Measurements from ENCODE around the gene VIT. TPM values are rescaled to one million over a fixed set of nuclear protein-coding genes. Genes with fewer than 3 reads are reported as not detected.

Gene VIT
- total and polyA plus RNA-seq, 2 experiments from 2014 or later, result not detected

DNA sequence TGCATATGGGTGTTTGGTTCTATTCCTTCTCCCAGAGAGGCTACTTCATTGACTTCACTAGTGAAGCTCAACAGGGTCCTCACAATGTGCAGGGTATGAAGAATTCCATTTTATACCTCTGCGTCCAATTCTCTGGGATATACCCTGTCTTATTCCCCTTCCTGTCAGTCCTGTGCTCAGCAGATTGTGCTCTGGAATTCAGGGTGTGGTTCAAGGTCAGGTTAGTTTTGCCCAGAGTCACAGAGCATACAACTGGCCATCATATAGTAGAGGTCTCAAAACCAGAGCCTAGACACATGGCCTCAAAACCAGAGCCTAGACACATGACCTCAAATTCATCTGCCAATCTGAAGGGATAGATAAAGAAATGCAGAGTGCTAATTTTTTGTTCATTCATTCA, 38.8 kb upstream of the VIT start:
- Histone ChIP-seq H2AFZ (no peak overlapping the region), H3K4me3 (no peak overlapping the region), H3F3A (replicated peaks; ENCODE audit: low read depth) (no peaks in the 10 kb centered on the region), H3K9me2 (ENCODE audit: insufficient read depth) (peaks cover 15% of the 10 kb centered on the region; the same call in 1 of the 2 replicates), H3K4me1 (ENCODE audit: insufficient read depth) (no peaks in the 10 kb centered on the region), H3K27me3 (ENCODE audit: insufficient read depth) (no peaks in the 10 kb centered on the region), H3K4me2 (no peak overlapping the region), H3K79me2 (replicated peaks; ENCODE audit: insufficient read depth) (no peaks in the 10 kb centered on the region), H3K36me3 (ENCODE audit: insufficient read depth) (no peaks in the 10 kb centered on the region), H4K20me1 (replicated peaks; ENCODE audit: insufficient read depth) (no peaks in the 10 kb centered on the region), H3K27ac (ENCODE audit: low read depth) (no peak overlapping the region)
- Mint-ChIP-seq H3K4me3 (no peak overlapping the region), H3K27me3 (ENCODE audit: insufficient read depth, low read depth, poor library complexity) (no peaks in the 10 kb centered on the region), H3K4me1 (no peaks in the 10 kb centered on the region), H3K27ac (no peak overlapping the region), H3K36me3 (ENCODE audit: low read depth) (no peaks in the 10 kb centered on the region), H3K9me3 (no peaks in the 10 kb centered on the region; the same call in 1 of the 3 replicates)
- DNase-seq (ENCODE audit: low spot score) (no peak), ATAC-seq (no peak)
- TF ChIP-seq EZH2 (IDR thresholded peaks at IDR 0.05; ENCODE audit: low read depth, unreplicated experiment), result no peak
- TF ChIP-seq EZH2phosphoT487 (IDR thresholded peaks at IDR 0.05; ENCODE audit: unreplicated experiment), result no peak
- TF ChIP-seq JUNB (IDR thresholded peaks at IDR 0.05; ENCODE audit: unreplicated experiment), result no peak
- TF ChIP-seq, protein P1, sequence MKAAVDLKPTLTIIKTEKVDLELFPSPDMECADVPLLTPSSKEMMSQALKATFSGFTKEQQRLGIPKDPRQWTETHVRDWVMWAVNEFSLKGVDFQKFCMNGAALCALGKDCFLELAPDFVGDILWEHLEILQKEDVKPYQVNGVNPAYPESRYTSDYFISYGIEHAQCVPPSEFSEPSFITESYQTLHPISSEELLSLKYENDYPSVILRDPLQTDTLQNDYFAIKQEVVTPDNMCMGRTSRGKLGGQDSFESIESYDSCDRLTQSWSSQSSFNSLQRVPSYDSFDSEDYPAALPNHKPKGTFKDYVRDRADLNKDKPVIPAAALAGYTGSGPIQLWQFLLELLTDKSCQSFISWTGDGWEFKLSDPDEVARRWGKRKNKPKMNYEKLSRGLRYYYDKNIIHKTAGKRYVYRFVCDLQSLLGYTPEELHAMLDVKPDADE (IDR thresholded peaks at IDR 0.05), result no peak
- TF ChIP-seq ZNF331 (CRISPR knock-in tag; IDR thresholded peaks at IDR 0.05; ENCODE audit: low read depth), result no peak
- TF ChIP-seq, protein P2, sequence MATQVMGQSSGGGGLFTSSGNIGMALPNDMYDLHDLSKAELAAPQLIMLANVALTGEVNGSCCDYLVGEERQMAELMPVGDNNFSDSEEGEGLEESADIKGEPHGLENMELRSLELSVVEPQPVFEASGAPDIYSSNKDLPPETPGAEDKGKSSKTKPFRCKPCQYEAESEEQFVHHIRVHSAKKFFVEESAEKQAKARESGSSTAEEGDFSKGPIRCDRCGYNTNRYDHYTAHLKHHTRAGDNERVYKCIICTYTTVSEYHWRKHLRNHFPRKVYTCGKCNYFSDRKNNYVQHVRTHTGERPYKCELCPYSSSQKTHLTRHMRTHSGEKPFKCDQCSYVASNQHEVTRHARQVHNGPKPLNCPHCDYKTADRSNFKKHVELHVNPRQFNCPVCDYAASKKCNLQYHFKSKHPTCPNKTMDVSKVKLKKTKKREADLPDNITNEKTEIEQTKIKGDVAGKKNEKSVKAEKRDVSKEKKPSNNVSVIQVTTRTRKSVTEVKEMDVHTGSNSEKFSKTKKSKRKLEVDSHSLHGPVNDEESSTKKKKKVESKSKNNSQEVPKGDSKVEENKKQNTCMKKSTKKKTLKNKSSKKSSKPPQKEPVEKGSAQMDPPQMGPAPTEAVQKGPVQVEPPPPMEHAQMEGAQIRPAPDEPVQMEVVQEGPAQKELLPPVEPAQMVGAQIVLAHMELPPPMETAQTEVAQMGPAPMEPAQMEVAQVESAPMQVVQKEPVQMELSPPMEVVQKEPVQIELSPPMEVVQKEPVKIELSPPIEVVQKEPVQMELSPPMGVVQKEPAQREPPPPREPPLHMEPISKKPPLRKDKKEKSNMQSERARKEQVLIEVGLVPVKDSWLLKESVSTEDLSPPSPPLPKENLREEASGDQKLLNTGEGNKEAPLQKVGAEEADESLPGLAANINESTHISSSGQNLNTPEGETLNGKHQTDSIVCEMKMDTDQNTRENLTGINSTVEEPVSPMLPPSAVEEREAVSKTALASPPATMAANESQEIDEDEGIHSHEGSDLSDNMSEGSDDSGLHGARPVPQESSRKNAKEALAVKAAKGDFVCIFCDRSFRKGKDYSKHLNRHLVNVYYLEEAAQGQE (IDR thresholded peaks at IDR 0.05; ENCODE audit: unreplicated experiment), result no peak

DNA sequence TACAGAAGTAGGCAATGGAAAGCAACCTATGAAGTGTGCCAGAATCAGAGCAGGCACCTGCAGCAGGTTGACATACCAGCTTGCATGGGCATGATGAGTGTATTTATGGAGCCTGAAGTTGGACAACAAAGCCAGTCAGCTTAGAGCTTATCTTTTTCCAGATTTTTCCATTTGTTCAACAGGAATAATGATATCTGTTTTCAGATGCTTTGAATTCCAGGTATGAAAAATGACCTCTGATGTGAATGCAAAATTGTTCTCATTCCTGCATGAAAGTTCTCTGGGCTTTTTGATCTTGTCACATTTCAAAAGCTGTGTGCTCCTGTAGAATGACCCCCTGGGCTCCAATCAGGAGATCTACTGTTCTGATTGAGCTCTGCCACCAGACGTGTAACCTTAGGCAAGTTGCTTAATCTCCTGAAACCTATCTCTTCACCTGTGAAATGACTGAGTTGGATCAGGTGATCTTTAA, 38.2 kb upstream of the VIT start:
- H3K4me1 ChIP-seq (ENCODE audit: insufficient read depth), result no peaks in the 10 kb centered on the region
- no peaks in the 10 kb centered on the region for H3K36me3 ChIP-seq (ENCODE audit: insufficient read depth)
- Mint-ChIP-seq H3K27me3 (ENCODE audit: insufficient read depth, low read depth, poor library complexity) (no peaks in the 10 kb centered on the region), H3K9me3 (no peaks in the 10 kb centered on the region; the same call in 1 of the 3 replicates), H3K4me1 (no peaks in the 10 kb centered on the region), H3K27ac (no peak overlapping the region), H3K36me3 (ENCODE audit: low read depth) (no peaks in the 10 kb centered on the region), H3K4me3 (no peak overlapping the region)
- H3K9me2 ChIP-seq (ENCODE audit: insufficient read depth), result peaks cover 15% of the 10 kb centered on the region; the same call in 1 of the 2 replicates
- ATAC-seq (no peak), DNase-seq (ENCODE audit: low spot score) (no peak)
- H3K27me3 ChIP-seq (ENCODE audit: insufficient read depth), result no peaks in the 10 kb centered on the region
- no peak overlapping the region for H3K4me2 ChIP-seq
- H3K79me2 ChIP-seq (replicated peaks; ENCODE audit: insufficient read depth), result no peaks in the 10 kb centered on the region
- no peak overlapping the region for H3K27ac ChIP-seq (ENCODE audit: low read depth)
- no peaks in the 10 kb centered on the region for H3F3A ChIP-seq (replicated peaks; ENCODE audit: low read depth)
- no peak overlapping the region for H2AFZ ChIP-seq
- no peaks in the 10 kb centered on the region for H4K20me1 ChIP-seq (replicated peaks; ENCODE audit: insufficient read depth)
- H3K4me3 ChIP-seq, result no peak overlapping the region
- TF ChIP-seq ZNF331 (CRISPR knock-in tag; IDR thresholded peaks at IDR 0.05; ENCODE audit: low read depth) (no peak), CREB1 (CRISPR knock-in tag; IDR thresholded peaks at IDR 0.05; ENCODE audit: low read depth) (no peak), EZH2 (IDR thresholded peaks at IDR 0.05; ENCODE audit: low read depth, unreplicated experiment) (no peak), EZH2phosphoT487 (IDR thresholded peaks at IDR 0.05; ENCODE audit: unreplicated experiment) (no peak), STAT1 (IDR thresholded peaks at IDR 0.05; ENCODE audit: unreplicated experiment) (no peak), JUNB (IDR thresholded peaks at IDR 0.05; ENCODE audit: unreplicated experiment) (no peak)
- TF ChIP-seq, protein P2 (IDR thresholded peaks at IDR 0.05; ENCODE audit: unreplicated experiment), result no peak
- TF ChIP-seq, protein P3, sequence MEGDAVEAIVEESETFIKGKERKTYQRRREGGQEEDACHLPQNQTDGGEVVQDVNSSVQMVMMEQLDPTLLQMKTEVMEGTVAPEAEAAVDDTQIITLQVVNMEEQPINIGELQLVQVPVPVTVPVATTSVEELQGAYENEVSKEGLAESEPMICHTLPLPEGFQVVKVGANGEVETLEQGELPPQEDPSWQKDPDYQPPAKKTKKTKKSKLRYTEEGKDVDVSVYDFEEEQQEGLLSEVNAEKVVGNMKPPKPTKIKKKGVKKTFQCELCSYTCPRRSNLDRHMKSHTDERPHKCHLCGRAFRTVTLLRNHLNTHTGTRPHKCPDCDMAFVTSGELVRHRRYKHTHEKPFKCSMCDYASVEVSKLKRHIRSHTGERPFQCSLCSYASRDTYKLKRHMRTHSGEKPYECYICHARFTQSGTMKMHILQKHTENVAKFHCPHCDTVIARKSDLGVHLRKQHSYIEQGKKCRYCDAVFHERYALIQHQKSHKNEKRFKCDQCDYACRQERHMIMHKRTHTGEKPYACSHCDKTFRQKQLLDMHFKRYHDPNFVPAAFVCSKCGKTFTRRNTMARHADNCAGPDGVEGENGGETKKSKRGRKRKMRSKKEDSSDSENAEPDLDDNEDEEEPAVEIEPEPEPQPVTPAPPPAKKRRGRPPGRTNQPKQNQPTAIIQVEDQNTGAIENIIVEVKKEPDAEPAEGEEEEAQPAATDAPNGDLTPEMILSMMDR (conservative IDR thresholded peaks at IDR 0.05; ENCODE audit: low read depth in 2 of 2), result no peak

All from GM23338 (cell line).